C4-2B (cell line): ENCODE data around the gene PHACTR1.
"Not testable (repeated sequence)": the region's sequence is repeated elsewhere in the genome, so short reads cannot be mapped to it uniquely, and the experiment has no call there.

Experiments used
- H3K27ac ChIP-seq: fragments of 450-650 bp; 2 replicates; pipeline ENCODE4 v1.5.1; 2017
- CTCF ChIP-seq: fragments of 450-650 bp; conservative IDR thresholded peaks from 2 replicates; pipeline ENCODE4 v1.5.1; 2017; ENCODE audit warnings: mild to moderate bottlenecking
- ZFX ChIP-seq: fragments of 450-650 bp; IDR thresholded peaks from 2 replicates; pipeline ENCODE4 v1.6.1; 2017

Gene PHACTR1

GRCh38 chr6:12720310-12720709, 3.7 kb downstream of the PHACTR1 start:
- H3K27ac ChIP-seq, result no peak overlapping the region
- no peak for TF ChIP-seq ZFX
- TF ChIP-seq CTCF, result no peak

GRCh38 chr6:12725263-12725662, 8.7 kb downstream of the PHACTR1 start:
- TF ChIP-seq ZFX, result no peak
- TF ChIP-seq CTCF, result no peak
- H3K27ac ChIP-seq, result no peak overlapping the region

DNA sequence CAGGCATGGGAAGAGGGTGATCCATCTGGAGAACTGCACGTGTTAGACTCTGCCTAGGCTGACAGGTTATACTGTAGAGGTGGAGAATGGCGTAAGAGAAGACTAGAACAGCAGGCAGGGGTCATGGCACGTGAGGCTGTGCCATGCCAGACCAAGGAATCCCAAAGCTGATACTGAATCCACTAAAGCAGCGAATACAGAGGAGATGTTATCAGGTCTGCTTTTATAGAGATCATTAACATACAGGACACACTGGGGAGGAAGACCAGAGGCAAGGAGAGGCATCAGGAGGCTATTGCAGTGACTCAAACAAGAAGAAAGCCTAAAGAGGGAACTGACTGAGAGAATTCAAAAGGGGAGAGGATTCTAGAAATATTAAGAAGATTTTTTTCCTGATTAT, 12.9 kb downstream of the PHACTR1 start:
- no peak for TF ChIP-seq ZFX
- no peak for TF ChIP-seq CTCF
- H3K27ac ChIP-seq, result no peak overlapping the region

DNA sequence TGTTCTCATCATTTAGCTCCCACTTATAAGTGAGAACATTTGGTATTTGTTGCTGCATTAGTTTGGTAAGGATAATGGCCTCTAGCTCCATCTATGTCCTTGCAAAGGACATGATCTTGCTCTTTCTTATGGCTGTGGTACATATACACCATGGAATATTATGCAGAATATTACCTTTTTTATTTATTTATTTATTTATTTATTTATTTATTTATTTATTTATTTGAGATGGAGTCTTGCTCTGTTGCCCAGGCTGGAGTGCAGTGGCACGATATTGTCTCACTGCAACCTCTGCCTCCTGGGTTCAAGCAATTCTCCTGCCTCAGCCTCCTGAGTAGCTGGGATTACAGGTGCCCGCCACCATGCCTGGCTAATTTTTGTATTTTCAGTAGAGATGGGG, 14.2 kb downstream of the PHACTR1 start:
- not testable (repeated sequence) for H3K27ac ChIP-seq

GRCh38 chr6:12733876-12734275, 17.3 kb downstream of the PHACTR1 start:
- no peak for TF ChIP-seq CTCF
- TF ChIP-seq ZFX, result no peak
- no peak overlapping the region for H3K27ac ChIP-seq

- TF ChIP-seq ZFX (no peak), CTCF (no peak)
- H3K27ac ChIP-seq, result no peak overlapping the region
Measured at GRCh38 chr6:12735786-12736185, 19.2 kb downstream of the PHACTR1 start.

DNA sequence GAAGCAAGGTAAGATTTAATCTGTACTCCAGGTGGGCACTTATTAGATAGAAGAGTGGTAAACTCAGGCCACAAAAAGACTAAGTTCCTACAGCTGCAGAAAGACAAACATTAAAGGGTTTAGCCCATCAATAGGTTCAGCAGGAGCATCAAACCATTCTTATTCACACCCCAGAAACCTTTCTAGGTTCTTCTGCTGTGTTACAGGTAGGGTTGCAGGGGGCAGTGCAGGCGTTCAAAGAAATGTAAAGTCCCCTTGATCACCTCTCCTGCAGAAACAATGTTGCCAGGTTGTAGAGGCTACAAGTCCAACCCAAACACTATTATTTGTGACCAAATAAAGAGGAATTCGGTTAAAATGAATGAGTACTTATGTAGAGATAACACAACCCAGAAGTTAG, 31.8 kb downstream of the PHACTR1 start:
- no peak overlapping the region for H3K27ac ChIP-seq
- TF ChIP-seq ZFX (no peak), CTCF (no peak)

GRCh38 chr6:12748815-12749521, 32.4 kb downstream of the PHACTR1 start:
- TF ChIP-seq ZFX, result no peak
- no peak for TF ChIP-seq CTCF
- H3K27ac ChIP-seq, result no peak overlapping the region
